Ecto neural progenitor cell (in vitro differentiated cells): ENCODE results near the gene TACR1.
"Not testable (repeated sequence)": the region's sequence is repeated elsewhere in the genome, so short reads cannot be mapped to it uniquely, and the experiment has no call there.

Source experiments
- DNase-seq: peaks from one replicate; pipeline ENCODE4 v3.0.0-alpha.2; 2018; ENCODE audit warnings: low spot score

Gene TACR1

DNA sequence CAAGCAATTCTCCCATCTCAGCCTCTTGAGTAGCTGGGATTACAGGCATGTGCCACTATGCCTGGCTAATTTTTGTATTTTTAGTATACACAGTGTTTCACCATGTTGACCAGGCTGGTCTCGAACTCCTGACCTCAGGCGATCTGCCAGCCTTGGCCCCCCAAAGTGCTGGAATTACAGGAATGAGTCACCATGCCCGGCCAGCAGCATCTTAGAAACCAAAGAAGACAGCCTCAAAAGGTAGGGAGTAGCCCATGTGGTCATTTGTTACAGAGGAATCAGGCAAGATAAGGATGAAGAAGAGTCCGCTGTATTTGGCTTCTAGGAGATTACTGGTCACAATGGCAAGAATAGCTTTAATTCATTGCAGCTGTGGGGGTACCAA lies 53.1 kb downstream of the TACR1 start:
- not testable (repeated sequence) for DNase-seq

DNA sequence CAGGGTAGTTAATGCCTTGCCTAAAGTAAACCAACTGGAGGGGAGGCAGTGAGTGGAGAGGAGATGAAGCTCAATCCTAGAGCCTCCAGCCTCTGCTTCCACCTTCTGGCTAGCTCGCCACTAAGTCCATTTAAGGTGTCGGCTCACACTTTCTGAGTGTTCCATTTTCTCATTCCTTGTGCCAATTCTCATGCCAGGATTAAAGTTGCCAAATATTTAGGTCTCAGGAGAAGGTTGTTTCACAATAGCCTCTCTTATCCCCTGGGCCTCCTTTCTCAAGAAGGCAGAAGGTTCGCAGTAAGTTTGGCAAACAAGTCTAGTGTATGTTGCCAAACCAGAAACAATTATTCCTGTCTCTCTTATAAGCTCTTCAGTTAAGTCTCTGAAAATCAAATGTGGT lies 57.2 kb downstream of the TACR1 start:
- no peak for DNase-seq

DNA sequence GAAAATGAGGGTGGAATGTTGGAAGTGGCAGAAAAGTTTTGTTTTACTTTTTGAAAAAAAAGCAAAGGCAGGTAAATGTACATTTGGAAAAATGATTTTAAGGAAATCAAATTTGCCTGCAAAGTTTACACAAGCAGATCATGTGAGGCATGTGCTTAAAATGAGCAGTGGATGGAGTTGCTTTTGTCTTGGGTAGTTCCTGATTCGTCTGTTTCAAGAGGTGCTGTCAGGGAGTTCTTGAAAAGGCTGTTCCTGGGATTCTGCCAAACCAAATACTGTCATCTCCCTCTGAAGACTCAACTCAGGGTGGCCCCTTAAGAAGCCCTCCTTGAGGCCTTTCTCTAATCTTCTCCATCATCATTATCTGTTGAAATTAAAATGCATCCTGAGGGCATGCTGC lies 59.0 kb downstream of the TACR1 start:
- DNase-seq, result no peak

DNA sequence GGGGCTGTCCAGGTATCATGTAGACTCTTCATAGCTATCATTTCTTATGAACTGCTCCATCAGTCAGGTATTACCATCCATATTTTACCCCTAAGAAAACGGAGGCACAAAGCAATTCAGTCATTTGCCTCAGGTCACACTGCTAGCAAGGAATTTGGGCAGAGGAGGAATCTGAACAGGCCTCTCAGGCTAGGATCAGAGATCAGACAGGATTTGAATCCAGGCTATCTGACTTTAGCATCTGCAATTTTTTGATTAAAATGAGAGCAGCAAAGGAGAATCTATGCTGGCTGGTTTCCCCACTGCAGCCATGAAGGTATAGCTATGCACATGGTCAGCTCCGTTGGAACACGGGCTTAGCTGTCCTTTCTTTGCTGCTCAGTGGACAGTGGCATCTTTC lies 60.1 kb downstream of the TACR1 start:
- DNase-seq, result no peak

DNA sequence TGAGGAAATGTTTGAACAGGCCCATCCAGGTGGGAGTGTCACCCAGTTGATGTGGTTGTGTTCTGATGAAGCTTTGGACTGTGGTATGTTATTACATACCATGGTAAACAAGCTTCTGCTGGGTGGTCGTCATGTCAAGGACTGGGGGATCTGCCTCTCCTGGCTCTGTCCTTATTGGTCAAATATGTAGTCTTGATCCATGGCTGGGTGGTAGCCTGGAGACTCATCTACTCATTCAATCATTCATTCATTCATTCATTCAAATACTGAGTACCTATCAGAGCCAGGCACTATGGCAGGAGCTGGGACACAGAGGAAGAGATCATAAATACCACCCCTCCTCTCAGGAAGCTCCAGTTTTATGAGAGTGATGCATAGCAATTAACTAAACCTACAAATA lies 60.8 kb downstream of the TACR1 start:
- DNase-seq, result no peak

DNA sequence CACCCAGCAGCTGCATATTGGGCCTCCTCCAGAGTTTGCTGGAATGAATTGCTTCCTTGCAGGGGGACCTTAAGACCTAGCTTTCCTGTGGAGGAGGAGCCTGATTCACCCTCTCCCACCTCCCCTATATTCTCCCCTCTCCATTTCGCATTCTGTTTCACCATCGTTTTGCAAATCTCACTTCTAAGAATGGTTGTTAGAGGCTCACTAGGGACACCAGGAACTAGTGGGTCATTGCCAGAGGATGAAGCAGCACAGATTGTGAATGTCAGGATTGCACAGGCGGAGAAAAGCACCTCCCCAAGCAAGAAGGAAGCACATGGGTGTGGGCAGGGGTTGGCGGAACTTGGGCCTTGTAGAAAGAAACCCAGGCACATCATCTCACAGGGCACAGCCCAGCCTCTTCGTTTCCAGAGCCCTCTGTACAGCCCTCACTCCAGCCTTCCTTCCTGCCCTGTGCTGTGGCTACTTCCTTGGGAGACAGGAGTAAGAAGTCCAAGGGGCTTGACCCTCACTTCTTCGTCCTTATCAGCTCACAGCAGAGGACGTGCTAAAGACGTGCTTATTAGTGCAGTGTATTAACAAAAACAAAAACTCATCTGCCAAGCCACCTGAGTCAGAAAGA lies 63.4 kb downstream of the TACR1 start:
- no peak for DNase-seq

DNA sequence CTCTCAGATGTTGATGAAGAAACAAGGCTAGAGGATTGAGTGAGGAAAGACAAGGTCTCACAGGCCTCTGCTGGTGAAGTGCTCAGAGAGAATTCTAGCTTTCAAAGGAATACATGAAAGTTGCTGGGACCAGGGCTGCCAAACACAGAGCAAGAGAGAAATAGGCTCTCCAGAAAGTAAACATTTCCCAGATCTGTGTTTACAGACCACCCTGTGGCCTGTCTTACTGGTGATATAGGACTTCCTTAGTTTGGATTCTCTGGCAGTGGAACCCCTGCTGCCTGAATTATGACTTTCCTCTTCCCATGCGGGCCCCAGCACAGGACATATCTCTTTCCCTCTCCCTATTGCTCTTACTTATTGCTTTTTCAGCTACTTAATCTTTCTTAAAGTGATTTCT lies 64.5 kb downstream of the TACR1 start:
- DNase-seq, result no peak

DNA sequence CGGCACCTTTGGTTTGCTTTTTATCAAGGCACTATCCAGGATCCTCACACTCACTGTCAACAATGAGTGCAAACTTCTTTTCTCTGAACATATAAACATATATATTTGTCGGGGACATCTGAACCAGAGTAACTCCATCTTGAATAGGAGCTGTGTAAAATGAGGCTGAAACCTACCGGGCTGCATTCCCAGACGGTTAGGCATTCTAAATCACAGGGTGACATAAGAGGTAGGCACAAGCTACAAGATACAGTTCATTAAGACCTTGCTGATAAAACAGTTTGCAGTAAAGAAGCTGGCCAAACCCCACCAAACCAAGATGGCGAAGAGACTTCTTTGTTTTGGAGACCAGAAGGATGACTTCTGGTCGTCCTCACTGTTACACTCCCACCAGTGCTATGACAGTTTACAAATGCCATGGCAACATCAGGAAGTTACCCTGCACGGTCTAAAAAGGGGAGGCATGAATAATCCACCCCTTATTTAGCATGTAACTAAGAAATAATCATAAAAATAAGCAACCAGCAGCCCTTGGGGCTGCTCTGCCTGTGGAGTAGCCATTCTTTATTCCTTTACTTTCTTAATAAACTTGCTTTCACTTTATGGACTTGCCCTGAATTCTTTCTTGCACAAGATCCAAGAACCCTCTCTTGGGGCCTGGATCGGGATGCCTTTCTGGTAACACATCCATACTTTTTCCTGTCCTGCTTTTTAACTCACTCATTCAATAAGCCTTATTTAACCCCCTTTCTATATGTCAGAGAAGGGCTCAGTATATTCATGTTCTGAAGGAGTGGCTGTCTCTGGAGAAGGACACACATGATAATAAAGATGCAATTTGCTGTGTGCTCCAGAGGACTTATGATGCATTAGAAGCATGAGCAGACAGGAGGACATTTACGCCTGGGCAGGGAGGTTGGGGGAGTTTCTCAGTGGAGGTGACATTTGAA lies 65.4 kb downstream of the TACR1 start:
- DNase-seq, result no peak

DNA sequence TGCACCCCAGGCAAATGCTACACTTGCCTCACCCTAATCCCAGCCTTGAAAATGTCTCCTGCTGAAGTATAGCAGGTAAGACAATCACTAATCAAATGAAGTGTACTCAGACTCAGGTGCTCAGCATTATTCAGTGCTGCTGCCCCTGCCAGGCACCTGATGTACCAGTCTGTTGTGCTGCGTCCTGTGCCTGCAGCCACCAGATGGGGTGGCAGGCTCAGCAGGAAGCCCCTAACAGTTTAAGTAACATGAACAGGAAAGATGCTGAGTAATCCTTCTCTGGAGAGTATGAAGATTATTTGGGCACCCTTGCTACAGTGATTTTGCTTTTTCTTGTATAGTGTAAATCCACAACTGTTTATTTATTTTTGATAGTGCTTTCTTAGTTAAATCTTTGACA lies 69.1 kb downstream of the TACR1 start:
- no peak for DNase-seq

DNA sequence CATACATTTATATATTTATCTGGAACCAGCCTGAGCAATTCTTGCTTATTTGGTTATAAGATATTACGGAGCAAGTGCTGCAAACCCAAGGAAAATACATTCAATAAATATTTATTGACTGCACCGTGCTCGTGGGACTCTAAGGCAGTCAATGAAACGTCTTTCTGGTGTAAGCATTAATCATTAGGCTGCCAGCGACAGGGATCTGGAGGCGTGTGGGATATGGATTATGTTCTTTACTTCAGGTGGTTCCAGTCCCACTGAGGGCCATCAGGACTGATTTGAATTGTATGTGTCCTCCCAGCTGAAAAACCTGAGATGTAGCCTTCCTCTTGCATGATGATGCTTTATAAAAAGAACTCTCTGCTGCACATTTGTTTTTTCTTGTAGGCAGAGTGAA lies 75.4 kb downstream of the TACR1 start:
- DNase-seq, result no peak

DNA sequence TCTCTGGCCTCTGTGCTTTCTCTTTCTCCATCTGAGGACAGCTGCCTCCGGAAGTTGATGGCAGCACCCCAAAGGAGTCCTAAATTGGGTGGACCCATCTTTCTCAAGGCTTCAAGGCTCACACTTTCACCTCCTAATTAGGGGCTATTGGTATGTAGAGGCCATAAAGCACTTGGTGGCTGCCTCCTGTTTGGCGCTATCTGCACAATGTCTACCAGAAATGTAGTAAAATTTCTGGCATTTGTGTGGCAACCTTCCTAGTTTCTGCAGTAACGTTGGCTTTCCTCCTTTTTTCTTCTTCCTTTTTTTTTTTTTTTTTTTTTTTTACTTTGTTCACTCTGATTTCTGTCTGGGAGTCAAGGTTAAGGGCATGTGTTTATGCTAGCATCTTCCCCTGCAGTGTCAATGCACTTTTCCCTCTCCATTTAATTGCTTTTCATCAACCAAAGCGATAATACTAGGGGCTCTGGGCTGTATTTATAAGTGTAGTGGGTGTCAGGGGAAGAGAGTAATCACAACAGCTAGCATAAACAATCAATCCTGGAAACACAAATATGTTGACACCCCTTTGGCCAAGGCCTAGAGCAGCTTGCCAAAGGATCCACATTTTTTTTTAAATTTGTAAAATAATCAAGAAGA lies 86.0 kb downstream of the TACR1 start:
- DNase-seq, result no peak

DNA sequence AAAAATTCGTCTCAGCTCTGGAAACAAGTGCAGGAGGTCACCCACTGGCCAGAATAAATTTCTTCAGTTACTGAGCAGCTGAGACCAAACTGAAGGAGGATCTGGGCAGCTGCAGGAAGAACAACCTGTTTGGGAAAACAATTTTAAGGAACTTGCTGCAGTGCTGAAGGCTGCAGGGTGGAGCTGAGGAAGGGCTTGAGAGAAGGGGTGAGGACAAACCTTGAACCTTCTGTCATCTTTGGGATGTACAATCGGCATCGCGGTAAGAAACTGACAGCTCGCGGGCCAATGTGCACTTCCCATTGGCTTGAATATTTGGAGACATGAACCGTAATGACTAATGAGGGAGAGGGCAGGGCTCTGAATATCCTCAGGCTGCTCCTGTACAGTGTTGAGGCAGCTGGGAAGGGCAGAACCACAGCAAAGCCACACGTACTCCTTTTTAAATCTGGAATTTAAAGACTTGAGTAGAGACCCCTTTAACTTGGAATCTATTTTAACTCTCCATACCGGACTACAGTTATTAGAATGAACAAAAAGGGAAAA lies 90.3 kb downstream of the TACR1 start:
- DNase-seq, result no peak

DNA sequence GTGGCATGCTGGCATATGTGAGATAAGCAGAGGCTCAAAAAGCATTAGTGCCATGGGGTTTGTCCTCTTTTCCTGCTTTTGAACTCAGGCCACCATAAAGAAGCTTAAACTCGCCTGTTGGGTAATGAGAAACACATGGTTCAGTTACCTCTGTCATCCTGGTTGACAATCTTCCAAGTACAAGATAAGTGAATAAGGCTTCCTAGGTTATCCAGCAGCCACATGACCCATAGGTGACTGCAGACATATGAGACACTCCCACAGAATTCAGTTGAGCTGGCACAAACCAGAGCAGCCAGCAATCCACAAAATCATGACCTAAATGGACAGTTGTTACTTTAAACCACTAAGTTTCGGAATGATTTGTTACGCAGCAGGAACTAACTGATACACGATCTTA lies 97.3 kb downstream of the TACR1 start:
- no peak for DNase-seq

DNA sequence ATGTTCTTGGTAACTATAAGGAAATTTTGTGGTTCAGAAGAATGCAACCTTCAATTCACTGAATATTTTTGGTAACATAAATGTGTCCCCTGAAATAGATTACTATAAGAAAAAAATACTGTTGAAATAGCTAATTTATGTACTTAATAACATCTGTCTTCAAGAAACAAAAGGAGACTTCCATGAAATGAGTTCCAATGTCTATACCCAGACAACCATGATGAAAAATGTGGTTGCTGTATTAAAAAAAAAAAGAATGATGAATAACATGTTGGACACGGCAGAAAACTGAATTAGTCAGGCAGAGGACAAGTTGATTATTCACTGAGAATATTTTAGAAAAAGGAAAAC lies 98.5 kb downstream of the TACR1 start:
- no peak for DNase-seq

DNA sequence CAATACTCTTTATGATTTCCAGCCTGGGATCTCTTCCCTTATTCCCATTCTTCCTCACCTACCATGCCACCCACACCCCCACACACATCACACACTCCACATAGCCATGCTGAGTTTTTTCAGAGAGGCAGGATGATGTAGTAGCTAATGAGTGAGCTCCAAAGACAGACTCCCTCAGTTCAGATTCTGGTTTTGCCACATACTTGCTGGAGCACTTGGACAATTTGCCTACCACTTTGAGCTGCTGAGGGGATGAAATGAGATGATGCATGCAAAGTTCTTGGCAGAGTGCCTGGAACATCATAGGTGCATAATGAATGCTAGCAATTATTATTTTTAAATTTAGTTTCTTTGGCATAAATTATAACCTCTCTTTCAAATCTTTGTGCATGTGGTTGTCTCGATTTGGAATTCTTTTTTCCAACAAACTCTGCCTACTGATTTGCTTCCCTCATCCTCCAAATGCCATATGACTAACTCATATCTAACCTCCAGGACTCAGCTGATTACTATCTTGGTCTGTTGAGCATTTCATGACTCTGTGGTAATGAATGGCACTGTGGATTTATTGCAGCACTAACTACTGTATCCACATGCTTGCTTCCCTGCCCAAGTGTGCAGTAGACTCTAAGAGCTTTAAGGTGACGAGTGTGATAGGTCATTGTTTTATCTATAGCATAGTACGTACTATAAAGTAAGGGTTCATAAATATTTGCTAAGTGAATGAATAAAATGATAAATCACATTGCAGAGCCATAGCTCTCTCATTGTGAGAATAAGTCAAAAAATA lies 99.1 kb downstream of the TACR1 start:
- no peak for DNase-seq

DNA sequence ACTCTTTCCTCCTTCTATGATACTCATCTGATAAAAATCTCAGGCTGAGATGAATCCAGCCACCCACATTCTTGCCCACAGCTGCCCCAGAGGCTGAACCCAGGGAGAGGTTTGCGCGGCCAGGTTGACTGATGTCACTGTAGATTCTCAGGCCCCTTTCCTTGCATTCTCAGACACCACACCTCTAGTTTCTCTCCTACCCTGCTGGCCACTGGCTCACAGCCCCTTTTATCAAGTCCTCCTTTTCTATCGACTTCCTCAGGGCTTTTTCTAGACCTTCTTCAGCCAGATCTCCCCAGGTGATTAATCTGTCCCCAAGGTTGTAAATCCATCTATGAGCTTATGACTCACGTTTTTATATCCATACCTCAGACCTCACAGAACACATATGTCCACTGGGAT lies 99.8 kb downstream of the TACR1 start:
- DNase-seq, result no peak

DNA sequence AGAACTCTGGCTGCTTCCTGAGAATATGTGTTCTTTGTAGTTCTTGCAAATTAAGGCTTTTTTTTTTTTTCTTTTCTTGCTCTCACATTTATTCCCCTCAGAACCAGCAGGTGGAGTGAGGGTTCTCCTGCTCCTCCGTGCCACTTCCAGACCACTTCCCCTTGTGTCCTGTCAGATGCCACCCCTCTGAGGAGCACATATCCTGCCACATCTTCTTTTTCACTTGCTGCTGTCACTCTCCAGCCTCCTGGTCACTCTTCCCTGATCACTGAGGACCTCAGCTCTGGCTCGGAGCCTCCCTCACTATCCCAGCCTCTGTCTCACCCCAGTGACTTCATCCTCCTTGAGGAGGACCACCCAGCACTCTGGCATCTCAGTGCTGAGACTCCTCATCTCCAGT lies 100.5 kb downstream of the TACR1 start:
- no peak for DNase-seq

DNA sequence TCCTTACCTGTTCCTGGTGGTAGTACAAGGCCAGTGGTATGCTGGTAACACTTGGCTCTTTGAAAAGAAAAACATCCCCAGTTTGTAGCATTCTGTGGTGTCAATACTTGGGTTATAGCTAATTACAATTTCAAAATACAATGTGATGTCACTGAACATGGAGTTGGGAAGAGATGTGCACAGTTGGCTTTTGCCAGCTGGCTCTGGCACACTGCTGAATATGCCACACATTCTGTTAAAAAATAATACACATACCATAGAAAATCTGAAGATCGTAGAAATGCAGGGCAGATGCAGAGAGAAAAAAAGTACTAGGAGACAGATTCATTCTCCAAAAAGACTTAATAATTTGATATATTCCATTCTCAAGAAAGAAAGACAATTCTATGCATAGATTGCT lies 101.5 kb downstream of the TACR1 start:
- no peak for DNase-seq

DNA sequence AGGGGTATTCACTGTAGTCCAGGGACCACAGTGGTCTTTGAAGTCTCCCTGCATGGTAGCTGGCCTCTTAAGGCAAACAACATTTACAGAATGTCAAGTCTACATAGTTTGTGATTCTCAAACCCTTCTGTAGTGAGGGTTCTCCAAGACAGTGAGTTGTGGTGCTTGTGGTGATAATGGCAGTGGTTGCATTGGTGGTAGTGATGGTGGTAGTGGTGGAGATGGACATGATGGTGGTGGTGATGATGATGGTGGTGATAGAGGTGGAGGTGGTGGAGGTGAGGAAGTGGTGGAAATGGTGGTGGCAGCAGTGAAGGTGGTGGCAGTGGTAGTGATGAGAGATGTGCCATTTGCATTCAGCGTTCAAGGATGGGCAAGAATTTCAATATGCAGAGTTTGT lies 104.9 kb downstream of the TACR1 start:
- no peak for DNase-seq

DNA sequence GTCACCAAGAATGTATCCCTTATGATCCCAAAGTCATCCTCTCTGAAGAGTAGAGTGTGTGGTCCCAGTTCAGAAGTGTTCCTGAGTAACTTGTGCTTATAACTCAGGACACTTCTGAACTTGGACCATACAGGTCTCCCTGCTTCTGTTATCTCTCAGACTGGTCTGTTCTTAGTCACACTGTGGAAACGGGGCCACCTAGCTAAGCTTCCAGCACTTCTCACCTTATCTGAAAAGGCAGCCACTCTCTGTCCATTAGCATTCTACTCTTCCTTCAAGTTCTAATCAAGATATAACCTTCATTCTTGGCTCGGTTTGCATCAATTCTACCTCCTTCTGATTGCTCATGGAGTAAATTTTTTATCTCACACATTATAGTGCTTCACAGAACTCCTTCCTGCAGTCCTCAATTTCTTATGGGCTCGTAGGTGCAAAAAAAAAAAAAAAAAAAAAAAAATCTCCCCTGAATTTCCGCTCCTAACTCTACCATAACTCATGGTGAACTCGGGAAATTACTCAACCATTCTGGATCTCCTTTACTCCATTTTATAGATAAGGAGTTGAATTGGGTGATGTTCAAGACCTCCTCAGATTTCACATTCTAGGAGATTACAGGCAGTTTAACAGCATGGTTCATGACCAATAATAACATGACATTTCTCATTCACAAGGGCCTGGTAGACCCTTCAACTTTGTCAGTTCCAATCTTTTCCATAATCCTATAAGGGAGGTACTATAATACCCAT lies 108.4 kb downstream of the TACR1 start:
- DNase-seq, result no peak

DNA sequence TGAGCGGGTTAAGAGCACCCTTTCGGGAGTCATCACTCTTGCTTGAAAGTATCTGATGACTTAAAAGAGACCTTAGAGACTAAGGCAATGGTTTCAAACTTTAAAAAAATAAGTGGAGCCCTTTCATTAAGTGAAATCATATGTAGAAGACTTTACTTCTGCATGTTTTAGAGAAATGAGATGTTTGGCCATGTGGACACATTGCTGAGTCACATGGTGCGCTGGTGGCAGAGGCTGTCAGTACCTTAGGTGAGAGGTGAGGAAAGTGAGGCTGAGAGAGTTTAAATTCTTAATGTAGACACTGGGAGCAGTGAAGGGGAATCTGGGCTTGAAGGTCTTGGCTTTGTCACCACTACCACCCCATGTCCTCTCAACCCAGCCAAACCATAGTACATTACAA lies 109.8 kb downstream of the TACR1 start:
- no peak for DNase-seq

DNA sequence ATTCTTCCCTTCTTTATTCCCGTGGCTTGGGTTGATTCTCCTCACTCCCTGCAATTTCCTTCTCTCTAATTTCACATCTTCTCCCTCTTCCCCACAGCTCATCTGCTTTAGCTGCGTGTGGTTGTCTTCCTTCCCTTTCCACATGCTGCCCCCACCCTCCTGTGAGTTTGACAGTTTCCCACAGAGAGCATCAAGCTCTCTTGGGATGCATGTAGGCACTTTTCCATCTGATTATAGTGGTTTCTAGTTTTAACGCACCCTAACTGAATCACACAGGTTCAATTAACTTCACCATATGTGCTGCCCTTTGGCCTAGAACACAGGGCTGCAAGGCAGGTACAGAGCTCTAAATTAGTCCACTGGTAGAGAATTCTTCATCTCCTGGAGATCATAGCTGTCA lies 110.5 kb downstream of the TACR1 start:
- no peak for DNase-seq
